HG02981 (cell line): ENCODE results near the gene SGSH.

ENCODE experiments used
- ATAC-seq: cut with Tn5 transposase; IDR thresholded peaks from one replicate; pipeline ENCODE4 v1.9.1; 2021; ENCODE audit warnings: mild to moderate bottlenecking, moderate library complexity; ENCODE audit not compliant: unreplicated experiment

Gene SGSH

GRCh38 chr17:80229011-80229410 is 8.9 kb upstream of the SGSH start:
- no peak for ATAC-seq

DNA sequence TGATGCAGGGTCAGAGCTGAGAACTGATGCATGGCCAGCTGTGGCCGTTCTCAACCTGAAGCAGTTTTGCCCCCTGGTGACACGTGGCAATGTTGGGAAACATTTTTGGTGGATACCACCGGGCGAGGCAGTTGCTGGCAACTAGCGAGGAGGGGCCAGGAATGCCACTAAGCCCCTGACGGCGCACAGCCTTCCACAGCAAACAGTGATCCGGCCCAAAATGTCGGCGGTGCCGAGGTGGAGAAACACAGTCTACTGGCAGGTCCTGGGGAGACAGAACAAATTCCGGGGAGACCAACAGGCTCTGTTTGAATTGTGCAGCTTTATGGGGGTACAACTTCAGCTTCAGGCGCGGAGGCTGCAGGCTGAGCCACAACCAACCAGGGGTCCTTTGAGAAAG is 8.3 kb upstream of the SGSH start:
- ATAC-seq, result no peak

DNA sequence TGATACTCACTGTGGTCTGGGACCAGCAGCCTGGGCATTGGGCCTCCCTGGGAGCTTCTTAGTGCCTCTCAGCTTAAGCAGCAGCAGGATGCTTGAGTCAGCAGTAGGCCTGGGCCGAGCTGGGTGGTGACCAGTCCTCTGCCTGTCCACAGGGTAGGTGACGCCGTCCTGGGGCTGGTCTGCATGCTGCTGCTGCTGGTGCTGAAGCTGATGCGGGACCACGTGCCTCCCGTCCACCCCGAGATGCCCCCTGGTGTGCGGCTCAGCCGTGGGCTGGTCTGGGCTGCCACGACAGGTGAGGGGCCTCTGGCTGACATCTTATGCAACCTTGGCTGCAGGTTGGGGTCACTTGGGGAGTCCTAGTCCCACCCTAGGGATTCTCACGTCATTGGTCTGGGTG is 7.5 kb upstream of the SGSH start:
- no peak for ATAC-seq

- no peak for ATAC-seq
These were observed 7.0 kb upstream of the SGSH start for GRCh38 chr17:80227156-80227555.

GRCh38 chr17:80225230-80225629 is 5.1 kb upstream of the SGSH start:
- no peak for ATAC-seq

GRCh38 chr17:80224683-80225082 is 4.5 kb upstream of the SGSH start:
- ATAC-seq, result no peak

DNA sequence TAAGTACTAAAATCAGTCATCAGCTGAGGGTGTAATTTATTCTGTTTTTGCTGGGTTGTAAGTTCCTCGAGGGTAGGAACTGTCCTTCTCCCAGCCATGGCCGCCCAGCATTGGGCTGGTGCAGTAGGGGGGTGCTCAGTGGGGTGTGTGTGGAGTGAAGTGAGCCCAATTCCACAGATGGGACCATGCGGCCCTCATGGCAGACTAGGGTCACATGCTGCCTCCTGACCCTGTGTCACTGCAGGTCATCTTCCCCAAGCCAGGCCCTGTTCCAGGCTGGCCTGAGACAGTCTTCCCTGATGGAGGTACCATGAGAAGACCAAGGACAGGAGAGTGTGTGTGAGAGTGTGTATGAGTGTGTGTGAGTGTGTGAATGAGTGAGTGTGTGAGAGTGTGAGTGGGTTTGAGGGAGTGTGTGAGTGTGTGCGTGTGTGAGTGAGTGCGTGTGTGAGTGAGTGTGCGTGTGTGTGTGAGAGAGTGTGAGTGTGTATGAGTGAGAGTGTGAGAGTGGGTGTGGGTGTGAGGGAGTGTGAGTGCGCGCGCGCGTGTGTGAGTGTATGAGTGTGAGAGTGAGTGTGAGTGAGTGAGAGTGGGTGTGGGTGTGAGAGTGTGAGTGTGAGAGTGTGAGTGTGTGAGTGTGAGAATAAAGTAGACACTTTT is 3.8 kb upstream of the SGSH start:
- ATAC-seq, result no peak

DNA sequence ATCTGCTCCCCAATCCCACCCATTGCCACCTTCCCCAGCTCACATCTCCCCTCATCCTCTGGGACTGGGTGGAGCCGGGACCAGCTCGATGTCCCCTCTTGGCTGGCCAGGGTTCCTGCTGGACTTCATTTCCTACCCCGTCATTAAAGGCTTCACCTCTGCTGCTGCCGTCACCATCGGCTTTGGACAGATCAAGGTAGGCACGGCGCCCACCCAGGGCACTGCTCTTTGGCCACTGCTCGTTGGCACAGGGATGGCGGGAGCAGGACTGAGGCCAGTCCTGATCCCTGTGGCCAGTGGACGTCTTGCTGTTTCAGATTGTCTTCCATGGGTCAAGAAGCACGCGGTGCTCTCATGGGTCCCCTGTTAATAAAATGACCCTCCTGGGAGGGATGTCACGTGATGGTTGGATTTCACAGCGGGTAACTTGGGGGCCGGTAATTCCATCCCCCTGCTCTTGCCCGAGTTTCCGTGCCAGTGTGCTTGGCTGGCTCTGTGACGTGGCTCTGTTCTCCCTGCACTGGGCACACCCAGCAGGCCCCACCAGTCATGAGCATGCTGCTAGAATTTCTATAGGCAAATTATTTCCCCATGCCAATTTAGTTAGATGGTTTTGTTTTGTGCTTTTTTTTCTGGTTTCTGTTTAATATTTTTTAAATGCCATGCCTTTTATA is 3.1 kb upstream of the SGSH start:
- ATAC-seq, result no peak

DNA sequence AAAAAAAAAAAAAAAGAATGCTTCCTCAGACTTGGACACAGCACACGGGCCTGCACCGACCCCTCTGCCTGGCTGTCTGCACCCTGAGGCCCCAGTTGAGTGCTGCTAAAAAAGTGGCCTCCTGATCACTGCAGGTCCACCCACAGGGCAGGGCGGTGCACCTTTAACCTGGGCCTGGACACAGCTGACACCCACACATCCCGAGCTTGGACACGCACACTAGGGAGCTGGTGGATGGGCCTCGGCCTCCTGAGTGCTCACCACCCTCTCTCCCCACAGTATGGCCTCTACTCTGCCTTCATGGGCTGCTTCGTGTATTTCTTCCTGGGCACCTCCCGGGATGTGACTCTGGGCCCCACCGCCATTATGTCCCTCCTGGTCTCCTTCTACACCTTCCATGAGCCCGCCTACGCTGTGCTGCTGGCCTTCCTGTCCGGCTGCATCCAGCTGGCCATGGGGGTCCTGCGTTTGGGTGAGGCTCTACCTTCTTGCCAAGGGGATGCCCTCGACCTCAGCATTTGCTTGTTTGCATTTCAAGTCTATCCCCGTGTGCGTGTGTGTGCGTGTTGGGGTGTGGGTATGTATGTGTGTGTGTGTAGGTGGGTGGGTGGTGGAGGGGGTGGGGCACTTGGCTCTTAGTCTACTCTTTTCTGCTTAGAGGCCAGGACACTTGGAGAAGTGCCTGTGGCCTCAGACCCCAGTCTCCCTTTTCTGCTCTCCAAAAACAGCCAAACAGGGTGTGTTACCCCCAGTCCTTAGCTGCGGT is 2.4 kb upstream of the SGSH start:
- ATAC-seq, result no peak

DNA sequence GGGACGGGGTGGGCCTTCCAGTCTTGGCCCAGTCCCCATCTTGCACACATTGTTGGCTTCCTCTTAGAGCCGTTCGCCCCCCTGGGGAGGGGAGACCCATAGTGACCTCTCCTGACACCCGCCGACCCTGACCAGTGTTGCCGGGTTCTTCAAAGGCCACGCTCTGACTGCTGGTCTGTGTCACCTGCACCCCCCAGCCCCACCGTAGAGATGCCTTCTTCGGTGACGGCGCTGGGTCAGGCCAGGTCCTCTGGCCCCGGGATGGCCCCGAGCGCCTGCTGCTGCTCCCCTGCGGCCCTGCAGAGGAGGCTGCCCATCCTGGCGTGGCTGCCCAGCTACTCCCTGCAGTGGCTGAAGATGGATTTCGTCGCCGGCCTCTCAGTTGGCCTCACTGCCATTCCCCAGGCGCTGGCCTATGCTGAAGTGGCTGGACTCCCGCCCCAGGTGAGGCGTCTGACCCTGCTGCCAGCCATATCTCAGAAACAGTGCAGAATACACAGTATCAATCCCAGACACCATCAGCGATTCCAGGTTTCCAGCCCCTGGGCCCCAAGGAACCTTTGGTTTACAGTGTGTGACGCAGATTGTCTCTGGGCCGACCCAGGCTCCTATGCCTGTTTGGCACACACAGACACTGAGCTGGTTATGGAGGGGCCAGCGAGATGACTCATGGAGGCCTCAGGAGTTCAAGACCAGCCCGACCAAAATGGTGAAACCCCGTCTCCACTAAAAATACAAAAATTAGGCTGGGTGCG is 1.4 kb upstream of the SGSH start:
- no peak for ATAC-seq

- ATAC-seq, result no peak
These were observed 643 bp upstream of the SGSH start for GRCh38 chr17:80220736-80221215.

DNA sequence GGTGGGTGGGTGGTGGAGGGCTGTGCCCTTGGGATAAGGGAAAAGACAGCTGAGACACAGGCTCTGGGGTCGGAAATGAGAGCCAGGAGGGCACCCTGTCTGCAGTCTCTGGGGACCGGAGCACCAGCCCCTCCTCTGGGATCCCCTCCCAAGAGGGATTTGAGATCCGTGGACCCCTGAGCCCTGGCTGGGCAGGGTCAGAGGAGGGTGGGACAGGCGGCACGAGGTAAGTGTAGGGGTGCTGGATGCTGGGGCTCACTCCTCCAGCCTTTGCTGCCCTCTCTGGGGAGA is 425 bp downstream of the SGSH start:
- ATAC-seq, result peak; percentile 22

DNA sequence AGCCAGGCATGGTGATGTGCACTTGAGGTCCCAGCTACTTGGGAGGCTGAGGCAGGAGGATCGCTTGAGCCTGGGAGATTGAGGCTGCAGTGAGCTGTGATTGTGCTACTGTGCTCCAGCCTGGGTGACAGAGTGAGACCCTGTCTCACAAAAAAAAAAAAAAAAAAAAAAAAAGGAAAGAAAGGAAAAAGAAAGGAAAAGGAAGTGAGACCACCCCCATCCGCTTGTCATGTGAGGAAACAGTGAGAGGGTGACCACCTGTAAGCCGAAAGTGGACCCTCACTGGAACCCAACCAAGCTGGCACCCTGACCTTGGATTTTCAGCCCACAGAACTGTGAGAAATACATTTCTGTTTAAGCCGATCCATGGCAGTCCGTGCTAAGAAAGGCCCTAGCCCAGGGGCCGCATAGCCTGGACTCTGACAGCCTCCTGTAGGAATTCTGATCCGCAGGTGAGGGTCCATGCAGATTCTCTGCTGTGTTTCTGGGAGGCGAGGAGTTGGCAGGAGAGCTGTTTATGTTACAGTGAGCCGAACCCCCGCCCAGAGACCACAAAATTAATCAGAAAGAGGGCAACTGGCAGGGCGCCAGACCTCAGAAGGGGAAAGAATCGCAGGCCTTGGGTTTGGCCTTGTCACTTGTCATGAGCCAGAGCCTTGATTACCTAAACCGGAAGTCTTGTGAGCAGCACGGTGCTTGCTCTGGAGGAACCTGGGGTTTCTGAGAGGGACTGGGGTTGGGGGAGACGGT is 945 bp downstream of the SGSH start:
- peak; percentile 67 for ATAC-seq

DNA sequence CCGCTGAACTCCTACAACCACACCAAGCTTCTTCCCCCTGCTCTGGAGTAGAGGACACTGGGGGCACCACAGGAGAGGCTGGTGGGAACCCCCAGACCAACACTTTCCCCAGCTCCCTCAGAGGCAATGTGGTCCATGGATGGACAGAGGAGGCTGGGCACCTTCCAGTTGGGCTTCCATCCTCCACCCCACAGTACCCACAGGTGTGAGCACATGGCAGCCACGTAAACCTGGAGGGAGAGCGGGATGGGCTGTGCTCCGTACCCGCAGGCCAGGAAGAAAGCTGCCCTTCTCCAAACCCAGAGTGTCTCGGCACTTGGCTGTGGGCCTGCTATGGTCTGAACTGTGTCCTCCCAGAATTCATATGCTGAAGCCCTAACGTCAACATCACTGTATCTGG is 1.7 kb downstream of the SGSH start:
- ATAC-seq, result no peak

DNA sequence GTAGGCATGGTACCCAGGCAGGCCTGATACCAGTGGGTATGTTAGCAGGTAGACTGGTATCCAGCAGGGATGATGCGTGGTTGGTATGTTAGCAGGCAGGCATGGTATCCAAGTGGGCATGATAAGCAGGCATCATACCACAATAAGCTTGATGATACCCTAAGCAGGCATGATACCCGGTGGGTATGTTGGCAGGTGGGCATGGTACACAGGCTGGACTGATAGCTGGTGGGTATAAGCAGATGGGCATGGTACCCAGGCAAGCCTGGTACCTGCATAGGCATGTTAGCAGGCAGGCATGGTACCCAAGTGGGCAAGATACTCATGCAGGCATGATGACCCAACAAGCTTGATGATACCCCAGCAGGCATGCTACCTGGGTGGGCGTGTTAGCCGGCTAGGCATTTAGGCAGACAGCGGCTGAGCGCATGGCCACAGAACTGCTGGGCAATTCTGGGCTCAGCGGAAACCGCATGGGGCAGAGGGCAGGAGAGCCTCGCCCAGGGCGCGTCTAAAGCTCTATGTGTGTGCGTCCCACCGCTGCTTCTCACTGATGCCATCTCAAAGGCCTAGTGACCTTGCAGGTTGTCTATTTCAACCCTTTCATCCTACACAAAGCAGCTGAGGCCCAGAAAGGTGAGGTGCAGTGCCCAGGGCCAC is 2.3 kb downstream of the SGSH start:
- no peak for ATAC-seq

DNA sequence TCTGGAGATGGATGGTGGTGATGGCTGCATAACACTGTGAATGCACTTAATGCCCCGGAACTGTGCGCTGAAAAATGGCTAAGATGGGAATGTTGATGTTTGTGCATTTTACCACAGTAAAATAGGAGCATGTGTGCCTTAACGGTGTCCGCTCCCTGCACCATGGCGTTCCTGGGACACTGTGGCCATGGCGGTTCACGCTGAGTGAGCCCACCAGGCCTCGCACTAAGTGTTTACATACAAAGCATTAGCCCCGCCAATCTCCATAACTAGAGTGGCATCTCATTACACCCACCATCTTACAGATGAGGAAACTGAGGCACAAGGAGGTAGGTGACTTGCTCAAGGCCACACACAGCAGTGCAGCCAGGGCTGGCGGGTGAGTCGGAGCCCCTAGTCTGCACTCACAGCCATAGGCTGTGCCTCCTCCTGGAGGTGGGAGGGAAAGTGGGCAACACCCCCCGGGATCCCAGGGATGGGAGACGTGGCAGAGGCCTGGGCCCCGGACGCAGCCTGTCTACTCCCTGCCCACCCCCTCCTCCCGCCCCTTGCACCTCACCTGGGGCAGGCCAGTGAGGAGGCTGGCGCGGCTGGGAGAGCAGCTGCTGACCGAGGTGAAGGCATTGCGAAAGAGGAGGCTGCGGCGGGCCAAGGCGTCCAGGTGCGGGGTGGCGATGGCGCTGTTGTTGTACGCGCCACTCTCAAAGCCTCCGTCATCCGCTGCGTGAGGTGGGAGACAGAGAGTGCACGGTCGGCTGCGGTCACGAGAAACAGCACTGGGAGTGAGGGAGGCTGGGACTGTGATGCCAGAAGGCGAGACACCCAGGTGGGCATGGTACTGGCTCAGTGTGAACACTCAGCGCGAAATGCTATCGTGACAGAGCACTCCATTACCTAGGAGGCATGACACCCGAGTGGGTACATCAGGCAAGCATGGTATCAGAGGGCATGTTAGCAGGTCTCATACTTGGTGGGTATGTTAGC is 3.4 kb downstream of the SGSH start:
- no peak for ATAC-seq

DNA sequence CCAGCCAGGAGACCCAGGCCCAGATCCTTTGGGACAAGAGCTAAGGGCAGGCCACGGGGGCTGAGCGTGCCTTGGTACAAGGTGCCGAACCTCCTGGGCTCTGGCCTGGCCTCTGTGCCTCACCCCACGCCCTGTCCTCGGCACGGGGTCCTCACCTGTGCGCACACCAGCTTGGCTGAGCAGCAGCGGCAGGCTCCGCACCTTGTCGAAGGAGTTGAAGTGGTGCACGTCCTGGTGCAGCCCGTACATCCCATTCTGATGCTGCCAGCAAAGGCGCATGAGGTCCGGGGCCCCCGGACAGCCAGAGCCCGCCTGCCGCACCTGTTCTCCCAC is 5.3 kb downstream of the SGSH start:
- no peak for ATAC-seq

DNA sequence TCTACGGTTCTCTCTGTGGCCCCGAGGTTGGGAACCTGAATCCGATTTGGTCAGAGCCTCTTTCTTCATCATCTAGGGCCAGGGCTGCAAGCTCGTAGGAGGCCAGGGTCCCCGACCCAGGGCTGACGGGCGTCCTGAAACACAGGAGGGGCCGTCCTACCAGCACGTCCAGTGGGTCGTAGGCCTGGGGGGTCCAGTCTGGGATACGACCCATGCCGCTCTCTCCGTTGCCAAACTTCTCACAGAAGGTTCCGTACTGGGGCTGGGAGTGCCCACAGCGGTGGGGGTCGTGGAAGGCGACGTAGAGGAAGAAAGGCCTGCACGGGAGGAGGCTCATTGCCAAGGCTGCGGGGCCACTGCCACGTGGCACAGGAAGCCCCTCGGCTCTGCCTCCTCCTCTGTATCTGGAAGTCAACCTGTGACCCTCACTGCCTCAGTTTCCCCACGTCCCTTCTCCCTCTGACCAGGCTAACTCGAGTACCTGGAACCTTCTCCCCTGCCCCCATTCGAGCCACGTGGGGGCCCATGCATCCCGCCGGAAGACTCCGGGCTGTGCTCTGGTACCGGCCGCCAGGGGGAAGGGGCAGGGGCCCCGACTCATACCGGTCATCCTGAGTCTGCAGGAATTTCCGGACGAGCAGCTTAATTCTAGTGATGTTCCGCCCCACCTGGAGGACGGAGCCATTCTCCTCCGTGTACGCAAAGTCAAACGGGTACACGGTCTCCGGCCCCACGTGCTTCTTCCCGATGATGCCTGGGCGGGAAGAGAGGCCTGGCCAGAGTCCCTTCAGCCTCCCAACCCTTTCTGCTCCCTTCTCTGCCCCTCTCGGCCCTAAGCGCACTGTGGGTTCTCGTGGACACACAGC is 5.9 kb downstream of the SGSH start:
- no peak for ATAC-seq
